DOHH2 (cell line): ENCODE results near the gene DBET.
"Not testable (repeated sequence)": the region's sequence is repeated elsewhere in the genome, so short reads cannot be mapped to it uniquely, and the experiment has no call there.

ENCODE experiments used
- EZH2phosphoT487 ChIP-seq: fragments of 200-600 bp; sonication (generic); IDR thresholded peaks from 2 replicates; pipeline ENCODE4 v1.6.1; 2017; ENCODE audit warnings: borderline replicate concordance, mild to moderate bottlenecking, antibody characterized with exemption, low read length, moderate library complexity, mixed read lengths
- TF ChIP-seq, protein P1 (sequence below): fragments of 200-600 bp; sonication (generic); IDR thresholded peaks from one replicate; pipeline ENCODE4 v1.5.1; 2014; ENCODE audit warnings: antibody characterized with exemption, mild to moderate bottlenecking, low read depth, low read length; ENCODE audit not compliant: poor library complexity, severe bottlenecking

DNA sequence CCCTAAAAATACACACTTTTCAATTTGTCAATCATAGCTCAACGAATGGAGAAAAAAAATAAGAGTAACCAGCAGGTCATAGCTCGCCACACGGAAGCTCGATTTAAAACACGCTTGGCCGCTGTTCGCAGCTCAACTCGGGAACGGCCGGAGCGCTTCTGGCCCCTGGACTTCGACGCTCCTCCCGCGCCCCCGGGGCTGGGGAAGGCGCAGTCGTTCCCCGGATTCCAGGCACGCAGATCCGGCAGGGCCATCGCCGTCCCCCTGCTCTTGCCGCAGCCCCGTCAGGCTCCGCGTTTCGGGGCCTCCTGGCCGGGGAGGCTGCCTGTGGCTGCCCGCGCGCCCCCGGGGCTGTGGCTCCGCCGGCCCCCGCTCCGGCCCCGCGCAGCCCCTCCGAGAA, 23.4 kb upstream of the DBET start:
- TF ChIP-seq, protein P1, sequence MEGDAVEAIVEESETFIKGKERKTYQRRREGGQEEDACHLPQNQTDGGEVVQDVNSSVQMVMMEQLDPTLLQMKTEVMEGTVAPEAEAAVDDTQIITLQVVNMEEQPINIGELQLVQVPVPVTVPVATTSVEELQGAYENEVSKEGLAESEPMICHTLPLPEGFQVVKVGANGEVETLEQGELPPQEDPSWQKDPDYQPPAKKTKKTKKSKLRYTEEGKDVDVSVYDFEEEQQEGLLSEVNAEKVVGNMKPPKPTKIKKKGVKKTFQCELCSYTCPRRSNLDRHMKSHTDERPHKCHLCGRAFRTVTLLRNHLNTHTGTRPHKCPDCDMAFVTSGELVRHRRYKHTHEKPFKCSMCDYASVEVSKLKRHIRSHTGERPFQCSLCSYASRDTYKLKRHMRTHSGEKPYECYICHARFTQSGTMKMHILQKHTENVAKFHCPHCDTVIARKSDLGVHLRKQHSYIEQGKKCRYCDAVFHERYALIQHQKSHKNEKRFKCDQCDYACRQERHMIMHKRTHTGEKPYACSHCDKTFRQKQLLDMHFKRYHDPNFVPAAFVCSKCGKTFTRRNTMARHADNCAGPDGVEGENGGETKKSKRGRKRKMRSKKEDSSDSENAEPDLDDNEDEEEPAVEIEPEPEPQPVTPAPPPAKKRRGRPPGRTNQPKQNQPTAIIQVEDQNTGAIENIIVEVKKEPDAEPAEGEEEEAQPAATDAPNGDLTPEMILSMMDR: not testable (repeated sequence)
- TF ChIP-seq EZH2phosphoT487: not testable (repeated sequence)
